GM19043 (cell line): ENCODE data around the gene RPS29.
"Not testable (repeated sequence)": the region's sequence is repeated elsewhere in the genome, so short reads cannot be mapped to it uniquely, and the experiment has no call there.

ENCODE experiments used
- ATAC-seq: cut with Tn5 transposase; IDR thresholded peaks from one replicate; pipeline ENCODE4 v1.9.1; 2021; ENCODE audit warnings: low read depth; ENCODE audit not compliant: unreplicated experiment

RPS29 gene

DNA sequence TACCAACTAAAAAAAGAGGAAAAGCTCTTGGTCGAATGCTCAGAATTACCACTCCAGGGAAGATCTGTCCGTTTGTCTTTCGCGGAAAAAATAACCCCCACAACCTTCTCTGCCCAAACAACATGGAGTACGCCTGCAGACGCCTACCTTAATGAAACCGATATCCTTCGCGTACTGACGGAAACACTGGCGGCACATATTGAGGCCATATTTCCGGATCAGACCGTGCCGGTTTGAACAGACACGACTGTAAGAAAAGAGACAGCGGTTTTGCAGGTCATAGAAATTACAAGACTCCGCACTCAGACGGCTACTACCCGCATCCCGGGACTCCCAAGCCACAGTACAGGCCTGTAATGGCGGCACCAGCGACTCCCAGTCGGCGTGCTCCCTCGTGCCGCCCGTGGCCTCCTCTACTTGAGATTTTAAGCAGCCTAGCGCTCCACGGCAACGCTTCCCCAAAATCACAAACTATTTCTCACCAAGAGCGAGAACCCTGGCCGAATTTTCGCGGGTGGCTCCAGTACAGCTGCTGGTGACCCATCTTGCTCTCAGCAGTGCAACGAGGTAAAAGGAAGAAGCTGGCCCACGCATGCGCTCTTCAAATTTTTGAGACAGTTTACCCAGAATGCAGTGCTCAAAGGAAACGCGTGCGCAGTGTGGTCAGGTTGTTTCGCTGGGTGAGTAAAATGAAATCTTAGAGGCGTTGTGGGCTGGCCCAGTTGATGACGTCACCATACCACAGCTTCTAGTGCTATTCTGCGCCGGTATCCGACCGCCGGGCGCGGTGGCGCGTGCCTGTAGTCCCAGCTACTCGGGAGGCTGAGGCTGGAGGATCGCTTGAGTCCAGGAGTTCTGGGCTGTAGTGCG, at the start of gene RPS29:
TSS of gene RPS29 (minus strand) at position 578 of the 870 bp plus-strand sequence. CDS start at position 544, 34 bp downstream.
- ATAC-seq: peak; percentile 92

DNA sequence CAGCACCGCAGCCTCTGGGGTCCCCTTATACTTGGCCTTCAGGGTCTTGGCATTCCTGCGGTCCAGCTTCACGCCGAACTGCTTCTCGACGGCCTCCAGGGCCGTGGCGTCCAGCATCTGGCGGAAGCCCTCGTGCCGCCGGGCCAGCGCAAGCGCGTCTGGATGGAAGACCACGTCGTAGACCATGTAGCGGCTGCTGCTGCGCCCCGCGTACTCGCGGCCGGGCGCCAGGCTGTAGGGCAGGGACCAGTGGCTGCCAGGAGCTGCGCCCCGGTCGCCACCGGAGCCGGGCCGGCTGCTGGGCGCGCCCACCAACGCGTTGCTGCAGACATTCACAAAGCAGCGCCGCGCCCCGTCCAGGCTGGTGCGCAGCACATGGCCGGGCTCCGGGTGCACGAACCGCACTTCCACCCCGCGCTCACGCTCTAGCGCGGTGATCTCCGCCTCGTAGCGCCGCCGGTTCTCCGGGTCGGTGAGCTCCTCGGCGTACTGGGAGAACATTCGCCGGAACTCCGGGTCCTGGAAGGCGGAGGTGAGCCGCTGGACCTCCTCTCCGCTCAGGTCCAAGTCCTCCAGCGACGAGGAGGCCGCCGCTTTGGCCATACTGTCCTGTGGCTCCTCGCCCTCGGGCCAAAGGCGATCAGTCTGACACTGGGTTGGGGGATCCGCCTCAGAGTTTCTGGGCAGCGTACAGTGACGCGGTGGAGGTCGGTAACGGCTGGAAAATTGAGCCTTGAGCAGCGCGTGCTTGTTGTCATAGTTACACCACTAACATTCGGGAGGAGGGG, 48.6 kb upstream of the RPS29 start, which contains the start of gene DNAAF2:
TSS of gene DNAAF2 (minus strand) at position 698 of the 788 bp plus-strand sequence. CDS start at position 603, 95 bp downstream.
- peak; percentile 21 for ATAC-seq

GRCh38 chr14:49633640-49634546, 47.7 kb upstream of the RPS29 start:
- ATAC-seq: peak; percentile 73

- ATAC-seq: no peak
Measured at GRCh38 chr14:49623941-49624839, 38.0 kb upstream of the RPS29 start.

- ATAC-seq: no peak
Measured at GRCh38 chr14:49623387-49623786, 37.2 kb upstream of the RPS29 start.

GRCh38 chr14:49622022-49622607, 35.9 kb upstream of the RPS29 start:
- no peak for ATAC-seq

DNA sequence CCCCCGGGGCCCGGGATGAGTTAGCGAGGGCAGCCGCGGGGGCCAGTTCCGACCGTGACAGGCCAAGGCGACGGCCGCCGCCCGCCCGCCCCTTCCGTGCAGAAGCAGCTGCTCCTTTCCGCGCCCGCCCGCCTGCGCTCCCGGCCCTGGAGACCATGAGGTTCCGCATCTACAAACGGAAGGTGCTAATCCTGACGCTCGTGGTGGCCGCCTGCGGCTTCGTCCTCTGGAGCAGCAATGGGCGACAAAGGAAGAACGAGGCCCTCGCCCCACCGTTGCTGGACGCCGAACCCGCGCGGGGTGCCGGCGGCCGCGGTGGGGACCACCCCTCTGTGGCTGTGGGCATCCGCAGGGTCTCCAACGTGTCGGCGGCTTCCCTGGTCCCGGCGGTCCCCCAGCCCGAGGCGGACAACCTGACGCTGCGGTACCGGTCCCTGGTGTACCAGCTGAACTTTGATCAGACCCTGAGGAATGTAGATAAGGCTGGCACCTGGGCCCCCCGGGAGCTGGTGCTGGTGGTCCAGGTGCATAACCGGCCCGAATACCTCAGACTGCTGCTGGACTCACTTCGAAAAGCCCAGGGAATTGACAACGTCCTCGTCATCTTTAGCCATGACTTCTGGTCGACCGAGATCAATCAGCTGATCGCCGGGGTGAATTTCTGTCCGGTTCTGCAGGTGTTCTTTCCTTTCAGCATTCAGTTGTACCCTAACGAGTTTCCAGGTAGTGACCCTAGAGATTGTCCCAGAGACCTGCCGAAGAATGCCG, 35.1 kb upstream of the RPS29 start:
- peak; percentile 25 for ATAC-seq

DNA sequence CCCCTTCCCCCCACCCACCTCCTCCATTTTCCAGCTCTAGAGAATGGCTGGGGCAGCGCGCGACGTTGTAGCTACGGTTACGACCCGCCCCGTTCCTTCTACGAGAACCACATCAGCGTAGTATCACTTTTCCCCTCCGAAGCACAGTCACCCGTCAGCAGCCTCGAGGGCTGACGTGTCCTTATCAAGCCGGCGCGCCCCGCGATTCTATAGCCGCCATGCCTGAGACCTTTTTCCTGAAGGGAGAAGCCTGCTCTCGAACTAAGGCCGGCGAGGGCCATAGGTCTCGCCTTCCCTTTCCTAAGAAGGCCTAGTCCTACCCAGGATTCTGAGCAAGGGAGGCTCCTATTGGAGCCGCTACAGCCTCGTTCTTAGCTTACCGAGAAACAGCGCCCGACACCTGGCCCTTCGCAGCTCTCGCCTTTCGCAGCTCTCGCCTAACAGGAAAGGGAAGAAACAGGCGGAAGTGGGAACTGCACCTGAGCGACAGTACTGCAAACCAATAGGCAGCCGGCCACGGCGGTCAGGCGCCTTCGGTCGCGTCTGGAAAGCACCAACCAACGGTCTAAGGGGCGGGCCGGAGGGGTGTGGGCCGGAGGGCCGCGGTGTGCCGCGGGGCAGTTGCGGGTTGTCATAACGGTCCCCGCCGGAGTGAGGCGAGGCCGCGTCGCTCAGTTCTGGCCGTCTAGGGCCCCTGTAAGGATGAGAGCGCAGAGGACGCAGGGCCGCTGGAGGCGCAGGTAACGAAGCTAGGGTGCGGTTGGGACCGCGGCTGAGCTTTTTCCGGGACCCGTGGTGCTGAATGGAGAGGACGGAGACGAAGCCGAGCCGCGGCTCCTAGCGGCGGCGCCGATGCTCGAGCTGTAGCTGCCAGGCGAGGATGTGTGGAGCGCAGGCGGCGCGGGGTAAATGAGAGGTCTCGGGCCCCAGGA, 34.3 kb upstream of the RPS29 start, which contains the start of the genes MGAT2 and RPL36AL:
TSS of gene MGAT2 (plus strand) at position 618 of the 932 bp plus-strand sequence. CDS start 470 bp downstream, outside the sequence.
TSS of gene RPL36AL (minus strand) at position 445 of the 932 bp plus-strand sequence. CDS start 1,522 bp downstream, outside the sequence.
- ATAC-seq: peak; percentile 89

DNA sequence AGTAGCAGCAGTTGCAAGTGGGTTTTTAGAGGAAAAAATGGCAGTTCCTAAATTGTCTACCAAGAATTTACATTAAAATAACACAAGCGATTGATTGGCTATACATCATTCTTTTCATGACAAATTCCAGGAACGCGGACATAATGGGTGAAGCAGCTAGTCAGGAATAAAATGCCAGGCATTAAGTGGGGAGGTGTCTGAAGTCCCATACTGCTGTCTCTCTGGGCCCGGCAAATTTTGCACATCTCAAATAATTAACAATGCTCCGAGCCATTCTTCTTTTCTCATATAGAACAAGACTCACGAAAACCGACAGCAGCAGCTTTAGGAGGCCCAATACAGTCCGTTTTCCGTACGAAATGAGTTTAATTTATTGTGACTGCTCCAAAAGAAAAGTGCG, 33.5 kb upstream of the RPS29 start:
- ATAC-seq: no peak

DNA sequence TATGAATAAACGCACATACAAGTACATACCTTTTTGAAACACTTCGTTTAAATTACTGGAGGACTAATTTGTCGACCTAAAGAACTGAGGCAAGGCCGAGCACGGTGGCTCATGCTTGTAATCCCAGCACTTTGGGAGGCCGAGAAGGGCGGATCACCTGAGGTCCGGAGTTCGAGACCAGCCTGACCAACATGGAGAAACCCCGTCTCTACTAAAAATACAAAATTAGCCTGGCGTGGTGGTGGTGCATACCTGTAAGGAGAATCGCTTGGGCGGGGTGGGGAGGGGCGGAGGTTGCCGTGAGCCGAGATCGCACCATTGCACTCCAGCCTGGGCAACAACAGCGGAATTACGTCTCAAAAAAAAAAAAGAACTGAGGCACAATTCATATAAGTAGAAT, 33.1 kb upstream of the RPS29 start:
- not testable (repeated sequence) for ATAC-seq

GRCh38 chr14:49617852-49618519, 31.8 kb upstream of the RPS29 start:
- ATAC-seq: no peak

GRCh38 chr14:49615776-49616175, 29.6 kb upstream of the RPS29 start:
- ATAC-seq: no peak

- ATAC-seq: no peak
Measured at GRCh38 chr14:49614196-49614595, 28.0 kb upstream of the RPS29 start.

DNA sequence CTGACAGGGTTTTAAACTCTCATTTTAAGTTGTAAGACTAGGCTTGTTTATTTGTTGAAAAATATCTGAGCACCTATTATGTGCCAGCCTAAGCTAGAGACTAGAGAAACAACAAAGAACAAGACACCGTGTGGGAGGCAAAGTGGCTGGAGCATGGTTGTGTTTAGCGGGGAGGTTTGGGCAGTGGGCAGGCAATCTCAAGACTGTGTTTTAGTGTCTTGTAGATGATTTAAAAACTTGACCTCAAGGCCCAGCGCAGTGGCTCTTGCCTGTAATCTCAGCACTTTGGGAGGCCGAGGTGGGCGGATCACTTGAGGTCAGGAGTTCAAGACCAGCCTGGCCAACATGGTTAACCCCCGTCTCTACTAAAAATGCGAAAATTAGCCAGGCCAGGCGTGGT, 26.5 kb upstream of the RPS29 start:
- ATAC-seq: no peak

- ATAC-seq: no peak
Measured at GRCh38 chr14:49612251-49612650, 26.1 kb upstream of the RPS29 start.

DNA sequence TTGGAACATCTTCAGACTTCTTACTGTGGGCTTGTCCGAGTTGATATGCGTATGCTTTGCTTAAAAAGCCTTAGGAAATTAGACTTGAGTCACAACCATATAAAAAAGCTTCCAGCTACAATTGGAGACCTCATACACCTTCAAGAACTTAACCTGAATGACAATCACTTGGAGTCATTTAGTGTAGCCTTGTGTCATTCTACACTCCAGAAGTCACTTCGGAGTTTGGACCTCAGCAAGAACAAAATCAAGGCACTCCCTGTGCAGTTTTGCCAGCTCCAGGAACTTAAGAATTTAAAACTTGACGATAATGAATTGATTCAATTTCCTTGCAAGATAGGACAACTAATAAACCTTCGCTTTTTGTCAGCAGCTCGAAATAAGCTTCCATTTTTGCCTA, 21.4 kb upstream of the RPS29 start:
- no peak for ATAC-seq
